DMS53 treated with DMSO at 0.1 percent for 48 hours (cell line): ENCODE measurements around the gene MOB4.
"Not testable (repeated sequence)": the region's sequence is repeated elsewhere in the genome, so short reads cannot be mapped to it uniquely, and the experiment has no call there.

Source experiments
- DNase-seq: peaks from one replicate; lab custom pipeline; 2025; ENCODE audit not compliant: unreplicated experiment; lab: John Stamatoyannopoulos, UW

The MOB4 gene

DNA sequence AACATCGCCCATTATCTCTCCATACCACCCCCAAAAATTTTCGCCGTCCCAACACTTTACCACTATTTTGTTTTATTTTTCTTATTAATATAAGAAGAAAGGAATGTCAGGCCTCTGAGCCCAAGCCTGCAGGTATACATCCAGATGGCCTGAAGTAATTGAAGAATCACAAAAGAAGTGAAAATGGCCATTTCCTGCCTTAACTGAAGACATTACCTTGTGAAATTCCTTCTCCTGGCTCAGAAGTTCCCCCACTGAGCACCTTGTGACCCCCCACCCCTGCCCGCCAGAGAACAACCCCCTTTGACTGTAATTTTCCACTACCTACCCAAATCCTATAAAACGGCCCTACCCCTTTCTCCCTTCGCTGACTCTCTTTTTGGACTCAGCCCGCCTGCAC is 71.4 kb downstream of the MOB4 start:
- DNase-seq = not testable (repeated sequence)

GRCh38 chr2:197591339-197592072 is 75.6 kb downstream of the MOB4 start:
- no peak for DNase-seq

DNA sequence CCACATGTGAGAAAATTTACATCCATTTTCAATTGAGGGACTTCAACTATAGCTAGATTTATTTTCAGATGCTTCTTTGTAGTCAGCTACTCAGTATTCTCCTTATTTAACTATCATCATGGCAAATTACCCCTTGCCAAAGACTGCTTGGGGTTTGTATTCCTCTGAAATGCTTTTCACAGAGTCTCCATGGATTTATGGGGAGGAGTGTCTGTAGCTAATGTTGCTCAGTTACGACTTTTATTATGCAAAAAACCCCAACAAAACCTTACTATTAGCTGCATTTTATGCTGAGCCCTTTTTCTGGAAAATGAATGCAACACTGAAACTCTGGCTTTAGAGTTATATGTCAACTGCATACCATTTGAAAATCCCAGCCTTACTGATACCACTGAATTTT is 80.9 kb downstream of the MOB4 start:
- no peak for DNase-seq

DNA sequence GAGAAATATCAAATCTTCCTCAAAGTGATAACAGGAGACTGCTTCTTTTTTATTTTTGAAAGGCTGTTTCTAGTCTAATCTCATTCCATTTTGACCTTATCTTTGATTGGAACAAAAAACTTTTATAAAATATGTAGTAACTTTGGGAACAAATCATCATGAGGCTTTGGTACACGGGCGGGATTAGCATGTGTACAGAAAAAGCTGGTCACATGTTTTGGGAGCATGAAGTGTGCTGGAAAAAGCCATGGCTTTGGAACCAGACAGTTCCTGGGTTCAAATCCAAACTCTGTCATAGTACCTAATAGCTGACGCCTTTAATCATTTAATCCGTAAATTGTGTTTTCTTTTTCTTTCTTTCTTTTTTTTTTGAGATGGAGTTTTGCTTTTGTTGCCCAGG is 81.3 kb downstream of the MOB4 start:
- DNase-seq = no peak

DNA sequence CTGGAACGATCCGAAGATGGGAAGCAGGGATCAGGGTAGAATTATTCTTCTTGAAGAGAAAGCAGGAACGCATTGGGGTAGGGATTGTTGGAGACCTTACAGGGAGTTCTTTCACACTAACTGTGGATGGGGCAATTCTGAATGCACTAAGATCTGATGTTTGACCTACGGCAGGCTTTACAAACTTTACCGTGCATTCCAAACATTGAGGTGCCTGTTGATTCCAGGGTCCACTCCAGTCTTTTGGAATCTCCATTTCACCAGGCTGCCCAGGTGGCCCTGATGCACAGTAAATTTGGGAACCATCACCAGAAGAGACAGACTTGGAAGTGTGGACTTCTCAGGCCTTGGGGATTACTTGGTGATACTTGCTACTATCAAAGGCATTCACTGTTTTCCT is 82.6 kb downstream of the MOB4 start:
- DNase-seq = no peak

DNA sequence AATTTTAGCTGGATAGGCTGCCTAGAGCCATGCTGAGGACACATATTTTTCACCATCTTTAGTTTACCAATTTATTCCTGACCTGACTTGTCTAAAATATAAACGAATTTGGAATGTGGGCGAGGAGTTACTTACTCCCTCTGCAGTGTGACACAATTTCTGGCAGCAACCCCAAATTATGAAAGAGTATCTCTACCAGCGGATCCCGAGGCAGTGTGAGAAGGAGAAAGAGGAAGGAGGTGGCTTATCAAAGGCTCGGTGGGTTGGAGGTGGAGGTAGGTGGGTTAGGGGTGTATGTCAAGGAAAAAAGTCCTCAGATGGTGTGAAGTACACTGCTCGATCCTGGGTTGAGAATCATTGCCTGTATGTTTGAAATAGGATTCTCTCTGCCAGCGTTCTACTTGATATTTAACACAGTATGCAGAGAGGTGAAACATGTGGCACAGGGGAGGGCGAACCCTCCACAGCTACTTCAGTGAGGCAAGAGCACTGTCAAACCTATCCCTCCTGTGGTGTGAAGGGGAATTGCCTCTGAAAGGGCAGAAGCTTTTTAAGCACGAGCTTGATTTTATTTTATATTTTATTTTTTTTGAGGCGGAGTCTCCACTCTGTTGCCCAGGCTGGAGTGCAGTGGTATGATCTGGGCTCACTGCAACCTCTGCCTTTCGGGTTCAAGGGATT is 83.6 kb downstream of the MOB4 start:
- DNase-seq = no peak

DNA sequence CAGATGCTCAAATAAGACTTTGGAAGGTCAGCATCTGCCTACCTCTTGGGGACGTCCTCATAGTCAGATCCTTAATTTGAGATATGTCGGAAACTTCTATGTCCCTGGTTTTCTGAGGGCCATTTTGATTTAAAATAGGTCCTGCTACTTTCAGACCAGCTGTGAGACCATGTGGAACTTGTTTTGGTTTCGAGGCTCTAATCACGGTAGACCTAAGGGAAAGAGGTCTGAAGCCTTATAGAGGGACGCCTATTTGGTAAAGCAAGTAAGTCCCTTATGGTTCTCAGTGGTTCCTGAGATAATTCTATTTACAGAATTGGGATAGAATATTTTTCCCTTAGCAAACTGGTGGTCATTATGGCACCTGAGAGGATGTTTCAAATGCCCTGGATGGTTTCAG is 84.4 kb downstream of the MOB4 start:
- DNase-seq = no peak

DNA sequence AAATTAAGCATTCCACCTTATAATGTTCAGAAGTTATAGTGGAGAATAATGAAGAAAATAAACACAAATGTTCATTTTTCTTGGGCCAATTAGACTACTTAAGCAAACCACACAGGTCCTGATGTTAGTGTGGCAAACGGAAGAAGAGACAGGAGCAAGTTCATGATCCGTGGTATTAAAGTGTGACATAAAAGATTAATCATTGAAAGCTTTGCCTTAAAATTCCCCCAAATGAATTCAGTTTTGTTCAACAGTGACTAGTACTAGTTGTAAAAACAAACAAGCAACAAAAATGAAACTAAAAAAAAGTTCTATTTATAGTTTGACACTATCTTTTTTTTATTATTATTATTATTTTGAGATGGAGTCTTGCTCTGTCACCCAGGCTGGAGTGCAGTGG is 85.9 kb downstream of the MOB4 start:
- DNase-seq = no peak
